ENCODE results near the gene PUDP.

DNA sequence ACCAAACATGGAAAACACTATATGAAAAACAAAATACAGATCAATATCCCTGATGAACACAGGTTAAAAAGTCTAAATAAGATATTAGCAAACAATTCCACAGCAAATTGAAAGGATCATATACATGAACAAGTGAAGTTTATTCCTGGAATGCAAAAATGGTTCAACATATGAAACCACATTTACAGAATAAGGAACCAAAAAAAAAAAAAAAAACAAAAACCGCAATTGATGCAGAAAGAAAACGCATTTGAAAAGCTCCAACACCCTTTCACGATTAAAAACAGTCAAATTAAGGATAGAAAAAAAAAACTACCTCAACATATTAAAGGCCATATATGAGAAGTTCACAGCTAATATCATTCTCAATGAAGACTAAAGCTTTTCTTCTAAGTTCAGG is 45.8 kb downstream of the PUDP start:
- TF ChIP-seq, protein P1, sequence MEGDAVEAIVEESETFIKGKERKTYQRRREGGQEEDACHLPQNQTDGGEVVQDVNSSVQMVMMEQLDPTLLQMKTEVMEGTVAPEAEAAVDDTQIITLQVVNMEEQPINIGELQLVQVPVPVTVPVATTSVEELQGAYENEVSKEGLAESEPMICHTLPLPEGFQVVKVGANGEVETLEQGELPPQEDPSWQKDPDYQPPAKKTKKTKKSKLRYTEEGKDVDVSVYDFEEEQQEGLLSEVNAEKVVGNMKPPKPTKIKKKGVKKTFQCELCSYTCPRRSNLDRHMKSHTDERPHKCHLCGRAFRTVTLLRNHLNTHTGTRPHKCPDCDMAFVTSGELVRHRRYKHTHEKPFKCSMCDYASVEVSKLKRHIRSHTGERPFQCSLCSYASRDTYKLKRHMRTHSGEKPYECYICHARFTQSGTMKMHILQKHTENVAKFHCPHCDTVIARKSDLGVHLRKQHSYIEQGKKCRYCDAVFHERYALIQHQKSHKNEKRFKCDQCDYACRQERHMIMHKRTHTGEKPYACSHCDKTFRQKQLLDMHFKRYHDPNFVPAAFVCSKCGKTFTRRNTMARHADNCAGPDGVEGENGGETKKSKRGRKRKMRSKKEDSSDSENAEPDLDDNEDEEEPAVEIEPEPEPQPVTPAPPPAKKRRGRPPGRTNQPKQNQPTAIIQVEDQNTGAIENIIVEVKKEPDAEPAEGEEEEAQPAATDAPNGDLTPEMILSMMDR (IDR thresholded peaks at IDR 0.05) = no peak
- TF ChIP-seq POLR2A (IDR thresholded peaks at IDR 0.05) = no peak
